ENCODE results near the gene P2RY11.

DNA sequence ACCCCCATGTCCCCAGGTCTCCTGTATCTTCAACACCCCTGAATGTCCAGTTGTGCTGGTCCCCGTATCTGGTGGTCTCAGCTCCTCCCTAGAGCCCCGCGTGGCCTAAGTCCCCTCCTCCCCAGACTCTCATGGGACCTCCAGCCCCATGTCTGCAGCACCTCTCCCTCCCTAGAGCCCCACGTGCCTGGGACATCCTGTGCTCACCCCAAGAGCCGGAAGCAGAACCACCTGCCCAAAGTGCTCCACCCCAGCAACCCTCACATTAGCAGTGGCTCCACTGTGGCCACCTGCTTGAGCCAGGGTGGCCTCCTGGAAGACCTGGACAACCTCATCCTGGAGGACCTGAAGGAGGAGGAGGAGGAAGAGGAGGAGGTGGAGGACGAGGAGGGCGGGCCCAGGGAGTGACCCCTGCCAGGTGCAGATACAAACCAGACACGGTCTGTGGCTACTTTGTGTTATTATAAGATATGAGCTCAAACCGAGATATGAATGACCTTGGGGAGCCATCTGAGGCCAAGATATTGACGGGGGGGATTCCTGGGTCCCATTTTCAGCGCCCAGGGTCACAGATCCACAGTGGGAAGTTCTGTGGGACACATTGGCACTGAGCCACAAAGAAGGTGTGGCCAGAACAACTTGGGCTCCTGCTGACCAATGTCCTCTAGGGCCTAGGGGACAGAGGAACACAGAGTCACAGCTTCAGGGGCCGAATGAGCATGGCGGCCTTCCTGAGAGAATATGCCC is 19.4 kb upstream of the P2RY11 start:
- TF ChIP-seq CTCF (IDR thresholded peaks at IDR 0.05) (no peak), EZH2 (IDR thresholded peaks at IDR 0.05; ENCODE audit: borderline replicate concordance, insufficient read depth, low read depth, low read length, poor library complexity, severe bottlenecking) (no peak)

Measured in B cell (primary cell).